ENCODE data around the gene PFDN6. TPM values are rescaled to one million over a fixed set of nuclear protein-coding genes. Genes with fewer than 3 reads are reported as not detected.

Gene PFDN6
- total RNA-seq, 1 experiment from 2014 or later, result 95.7 TPM

- no peak for TF ChIP-seq ZNF219 (CRISPR knock-in tag; IDR thresholded peaks at IDR 0.05; ENCODE audit: borderline replicate concordance)
- TF ChIP-seq ETV6 (CRISPR knock-in tag; IDR thresholded peaks at IDR 0.05), result no peak
- no peak for TF ChIP-seq IRF1 (CRISPR knock-in tag; IDR thresholded peaks at IDR 0.05)
- TF ChIP-seq NFYB (CRISPR knock-in tag; conservative IDR thresholded peaks at IDR 0.05; ENCODE audit: low read depth), result no peak
- no peak for TF ChIP-seq KAT7 (CRISPR knock-in tag; IDR thresholded peaks at IDR 0.05; ENCODE audit: borderline replicate concordance)
- no peaks in the 10 kb centered on the region for H3K36me3 Mint-ChIP-seq
- H3K4me1 Mint-ChIP-seq, result no peaks in the 10 kb centered on the region
- DNase-seq (ENCODE audit: low spot score), result no peak
- no peak overlapping the region for H3K27ac Mint-ChIP-seq
- POLR2A ChIA-PET, result interaction anchor here (0.6 kb wide), 1 partner anchor 199 kb away, joined by 6 read pairs; no protein-coding TSS in a partner anchor
- no peaks in the 10 kb centered on the region for H3K27me3 Mint-ChIP-seq (ENCODE audit: low read depth)
- no peaks in the 10 kb centered on the region for H3K9me3 Mint-ChIP-seq
- no peak overlapping the region for H3K4me3 Mint-ChIP-seq
- CTCF ChIA-PET, result interaction anchor here (1.1 to 3.3 kb wide), 2 partner anchors 9 to 29 kb away, joined by 4 to 9 read pairs; no protein-coding TSS in a partner anchor
- no peak for ATAC-seq
Observed at GRCh38 chr6:33335916-33336315, 46.5 kb downstream of the PFDN6 start.

- no peak for DNase-seq (ENCODE audit: low spot score)
- no peak overlapping the region for H3K4me3 Mint-ChIP-seq
- H3K4me1 Mint-ChIP-seq, result no peaks in the 10 kb centered on the region
- no peak for TF ChIP-seq CREB1 (CRISPR knock-in tag; IDR thresholded peaks at IDR 0.05)
- no peak for TF ChIP-seq ZNF219 (CRISPR knock-in tag; IDR thresholded peaks at IDR 0.05; ENCODE audit: borderline replicate concordance)
- no peak for TF ChIP-seq CREM (CRISPR knock-in tag; IDR thresholded peaks at IDR 0.05)
- no peak for TF ChIP-seq ZSCAN18 (CRISPR knock-in tag; IDR thresholded peaks at IDR 0.05)
- TF ChIP-seq TEAD1 (CRISPR knock-in tag; IDR thresholded peaks at IDR 0.05), result no peak
- TF ChIP-seq ATF2 (CRISPR knock-in tag; IDR thresholded peaks at IDR 0.05; ENCODE audit: borderline replicate concordance, low read depth), result no peak
- no peak for TF ChIP-seq ZNF232 (CRISPR knock-in tag; IDR thresholded peaks at IDR 0.05)
- no peak for TF ChIP-seq STAT6 (CRISPR knock-in tag; conservative IDR thresholded peaks at IDR 0.05; ENCODE audit: low read depth)
- no peak for TF ChIP-seq MLX (CRISPR knock-in tag; IDR thresholded peaks at IDR 0.05)
- TF ChIP-seq ZNF512 (CRISPR knock-in tag; IDR thresholded peaks at IDR 0.05; ENCODE audit: borderline replicate concordance), result no peak
- TF ChIP-seq GRHL2 (CRISPR knock-in tag; IDR thresholded peaks at IDR 0.05; ENCODE audit: insufficient replicate concordance, severe bottlenecking), result no peak
- no peak for TF ChIP-seq ATF6 (CRISPR knock-in tag; IDR thresholded peaks at IDR 0.05)
- TF ChIP-seq SMAD4 (CRISPR knock-in tag; IDR thresholded peaks at IDR 0.05), result no peak
- no peak for TF ChIP-seq TCF7 (CRISPR knock-in tag; IDR thresholded peaks at IDR 0.05; ENCODE audit: low read depth)
- TF ChIP-seq ZNF416 (CRISPR knock-in tag; IDR thresholded peaks at IDR 0.05), result no peak
- TF ChIP-seq HMGXB4 (CRISPR knock-in tag; IDR thresholded peaks at IDR 0.05), result no peak
- no peak for TF ChIP-seq RELA (CRISPR knock-in tag; IDR thresholded peaks at IDR 0.05; ENCODE audit: borderline replicate concordance)
- ATAC-seq, result no peak
- no peak overlapping the region for H3K27ac Mint-ChIP-seq
- ChIA-PET CTCF (interaction anchor here (0.7 to 3.3 kb wide), 3 partner anchors 9 to 719 kb away, joined by 4 to 9 read pairs (median 4); no protein-coding TSS in a partner anchor), POLR2A (no interaction called here)
- H3K9me3 Mint-ChIP-seq, result no peaks in the 10 kb centered on the region
- no peaks in the 10 kb centered on the region for H3K27me3 Mint-ChIP-seq (ENCODE audit: low read depth)
- no peaks in the 10 kb centered on the region for H3K36me3 Mint-ChIP-seq
Observed at GRCh38 chr6:33336495-33336894, 47.1 kb downstream of the PFDN6 start.
